GM12878 (cell line): ENCODE results near the gene SCGB1A1. TPM values are rescaled to one million over a fixed set of nuclear protein-coding genes. Genes with fewer than 3 reads are reported as not detected.

Experiments
- ATAC-seq: fragments of 200-7000 bp; cut with Tn5 transposase; 3 replicates; pipeline ENCODE4 v1.9.1; 2020; ENCODE audit warnings: mild to moderate bottlenecking, moderate library complexity
- BruUV-seq: library from RNA; stranded (reverse); fragments of 400-500 nt; replicated peaks from 2 replicates; lab custom pipeline; 2021; lab: Mats Ljungman, UMichigan
- CTCF ChIA-PET: fragments of 300-600 bp; sonication (Branson Sonifier 250); formaldehyde crosslinking; extraction: SDS; loops from one replicate; lab custom pipeline; 2021; ENCODE audit warnings: inconsistent platforms; lab: Yijun Ruan, JAX
- POLR2A ChIA-PET: fragments of 350-600 bp; formaldehyde crosslinking; extraction: SDS; loops from one replicate; lab custom pipeline; 2021; ENCODE audit warnings: inconsistent platforms; lab: Charles Lee
- RAD21 ChIA-PET: fragments of 300-600 bp; sonication (Branson Sonifier 250); formaldehyde crosslinking; loops from one replicate; lab custom pipeline; 2023; ENCODE audit warnings: antibody characterized with exemption; ENCODE audit not compliant: unreplicated experiment; lab: Charles Lee
- SMC1A ChIA-PET: fragments of 300-600 bp; sonication (Branson Sonifier 250); formaldehyde crosslinking; loops from one replicate; lab custom pipeline; 2023; ENCODE audit not compliant: unreplicated experiment, uncharacterized antibody; lab: Charles Lee
- DNase-seq: peaks from one replicate; pipeline ENCODE4 v3.0.0-alpha.2; 2011; ENCODE audit warnings: low read depth, low spot score
- FAIRE-seq: peaks from 3 replicates; lab custom pipeline; 2011; peaks lifted over from hg19 to GRCh38; lab: Jason Lieb, UNC
- H2AFZ ChIP-seq: 2 replicates; pipeline ENCODE4 v1.6.0; 2011; ENCODE audit warnings: low read depth, low read length, control low read depth; ENCODE audit not compliant: control insufficient read depth
- H3K27ac ChIP-seq: 2 replicates; pipeline ENCODE4 v1.5.1; 2011; ENCODE audit warnings: control low read depth; ENCODE audit not compliant: control insufficient read depth, insufficient read depth
- H3K27me3 ChIP-seq, 2 experiments: replicated peaks in 1 of 2; 2 replicates each; pipeline versions ENCODE4 v1.6.0 to v1.6.1; 2011; ENCODE audit warnings: low read length in 1 of 2; ENCODE audit not compliant: control insufficient read depth in 2 of 2, insufficient read depth in 2 of 2
- H3K36me3 ChIP-seq, 2 experiments: 2 replicates each; pipeline ENCODE4 v1.5.1; 2011; ENCODE audit warnings: low read length in 1 of 2; ENCODE audit not compliant: control insufficient read depth in 2 of 2, insufficient read depth in 2 of 2
- H3K4me1 ChIP-seq: 2 replicates; pipeline ENCODE4 v1.6.1; 2011; ENCODE audit warnings: mild to moderate bottlenecking, low read length, moderate library complexity, mixed read lengths; ENCODE audit not compliant: control insufficient read depth, insufficient read depth
- H3K4me2 ChIP-seq: 2 replicates; pipeline ENCODE4 v1.6.0; 2011; ENCODE audit warnings: control low read depth; ENCODE audit not compliant: control insufficient read depth, insufficient read depth
- H3K4me3 ChIP-seq: fragments of 200-600 bp; sonication (generic); 2 replicates; pipeline ENCODE4 v1.5.1; 2016
- H3K79me2 ChIP-seq: 2 replicates; pipeline ENCODE4 v1.6.0; 2011; ENCODE audit warnings: low read length; ENCODE audit not compliant: control insufficient read depth, insufficient read depth
- H3K9ac ChIP-seq: 2 replicates; pipeline ENCODE4 v1.8.0; 2011; ENCODE audit warnings: low read length, control low read depth, mixed read lengths; ENCODE audit not compliant: control insufficient read depth, insufficient read depth
- H3K9me3 ChIP-seq: replicated peaks from 3 replicates; pipeline ENCODE4 v1.5.1; 2011; ENCODE audit warnings: mild to moderate bottlenecking, low read length; ENCODE audit not compliant: control insufficient read depth, insufficient read depth
- H4K20me1 ChIP-seq: 2 replicates; pipeline ENCODE4 v1.6.0; 2011; ENCODE audit not compliant: control insufficient read depth, insufficient read depth
- BCL3 ChIP-seq: IDR thresholded peaks from 2 replicates; pipeline ENCODE4 v1.6.1; 2011; ENCODE audit warnings: borderline replicate concordance, low read depth, mild to moderate bottlenecking, moderate library complexity, low read length; ENCODE audit not compliant: insufficient read depth, poor library complexity, severe bottlenecking
- CBX3 ChIP-seq: fragments of 200-600 bp; sonication (generic); IDR thresholded peaks from 2 replicates; pipeline ENCODE4 v1.6.1; 2016; ENCODE audit warnings: low read depth, borderline replicate concordance
- CEBPZ ChIP-seq: fragments of 150-350 bp; IDR thresholded peaks from 2 replicates; pipeline ENCODE4 v1.6.1; 2016; ENCODE audit warnings: low read depth, low read length
- CUX1 ChIP-seq: IDR thresholded peaks from 2 replicates; pipeline ENCODE4 v1.6.1; 2012; ENCODE audit warnings: improper control_type of control experiment, low read depth, low read length; ENCODE audit not compliant: insufficient replicate concordance
- MXI1 ChIP-seq: fragments of 150-350 bp; IDR thresholded peaks from 2 replicates; pipeline ENCODE4 v1.6.1; 2011; ENCODE audit warnings: low read depth, mild to moderate bottlenecking, inconsistent platforms, low read length, improper control_type of control experiment
- NR2C2 ChIP-seq: IDR thresholded peaks from 2 replicates; pipeline ENCODE4 v1.6.1; 2011; ENCODE audit warnings: borderline replicate concordance, low read depth; ENCODE audit not compliant: control insufficient read depth, insufficient read length
- ZBTB4 ChIP-seq: fragments of 450-650 bp; formaldehyde crosslinking; IDR thresholded peaks from 2 replicates; pipeline ENCODE4 v1.4.0; 2022; ENCODE audit warnings: mild to moderate bottlenecking, moderate library complexity
- WGBS: methylation state at CpG from one replicate; pipeline ENCODE4 v1.1.6; 2016; ENCODE audit warnings: low lambda C conversion rate; ENCODE audit not compliant: insufficient replicate concordance, insufficient coverage; ENCODE audit errors: missing lambda C conversion rate; 5-methylcytosine and 5-hydroxymethylcytosine counted together
- in situ Hi-C: fragments of 300-500 bp; cut with MboI; formaldehyde crosslinking; loops from 9 replicates; pipeline ENCODE4 v1.14.3; 2018; ENCODE audit warnings: mixed read lengths
- intact Hi-C: fragments of 100-400 bp; cut with micrococcal nuclease; formaldehyde crosslinking; loops from one replicate; pipeline ENCODE4 v1.14.2; 2022; ENCODE audit not compliant: unreplicated experiment
- polyA plus RNA-seq, 11 experiments: library from polyadenylated mRNA; depleted of rRNA in 4 of 11; unstranded in 6 of 11; stranded (reverse) in 5 of 11; fragments of >200 nt; fragmentation: Nextera tagmentation in 4 of 11; fragmentation: Illumina TruSeq in 1 of 11; extraction: Ambion mirVana in 4 of 11; extraction: Trizol in 1 of 11; gene quantifications; 1 replicate in 1 of 11; 2 replicates in 10 of 11; pipeline versions ENCODE4 v1.2.1 to v1.2.3, GENCODE V29; 2011 to 2016; ENCODE audit warnings: inconsistent platforms in 2 of 11, missing spikeins in 2 of 11, low read depth in 1 of 11
- total RNA-seq, 4 experiments: library from RNA; depleted of rRNA in 3 of 4; stranded (reverse); fragments of >200 nt in 3 of 4; fragmentation: Illumina TruSeq in 1 of 4; extraction: Trizol in 1 of 4; gene quantifications; 2 replicates each; pipeline versions ENCODE4 v1.2.1 to v1.2.3, GENCODE V29; 2013 to 2021

Gene SCGB1A1
- total and polyA plus RNA-seq, 10 of the 15 experiments (the other 5 are each of a cell fraction or from before 2014, with no cell fraction given): not detected

- FAIRE-seq: no peak
- intact Hi-C loops: loop anchor here (10.0 kb wide), 1 partner anchor 444 kb away; no protein-coding TSS in a partner anchor
- Histone ChIP-seq H3K27ac (no peak overlapping the region), H3K9ac (no peak overlapping the region), H3K9me3 (no peaks in the 10 kb centered on the region), H3K4me1 (no peaks in the 10 kb centered on the region), H3K4me2 (no peak overlapping the region), H3K4me3 (no peak overlapping the region), H2AFZ (no peak overlapping the region), H3K27me3 (no peaks in the 10 kb centered on the region; a peak in 1 of 4 replicates), H3K79me2 (no peaks in the 10 kb centered on the region), H4K20me1 (no peaks in the 10 kb centered on the region), H3K36me3 (no peaks in the 10 kb centered on the region)
- BruUV-seq: no TSS peak
- in situ Hi-C loops: loop anchor here (10.0 kb wide), 3 partner anchors 134 to 444 kb away; no protein-coding TSS in a partner anchor
- POLR2A ChIA-PET: interaction anchor here (0.6 to 1.2 kb wide), 2 partner anchors 78 to 122 kb away, joined by 3 to 6 read pairs; no protein-coding TSS in a partner anchor
- no peak for ATAC-seq
- CTCF ChIA-PET: interaction anchor here (0.8 to 12.5 kb wide), 5 partner anchors 26 to 273 kb away, joined by 5 to 280 read pairs (median 9); no protein-coding TSS in a partner anchor
- SMC1A ChIA-PET: interaction anchor here (0.7 to 1.5 kb wide), 3 partner anchors 9 to 222 kb away, joined by 3 to 6 read pairs (median 4); no protein-coding TSS in a partner anchor
- RAD21 ChIA-PET: interaction anchor here (1.1 kb wide), 1 partner anchor 24 kb away, joined by 3 read pairs; no protein-coding TSS in a partner anchor
- 49% methylated on average over 3 of the region's 3 CpGs for WGBS
- DNase-seq: no peak
- TF ChIP-seq NR2C2: no peak
- no peak for TF ChIP-seq ZBTB4
- TF ChIP-seq CUX1: no peak
- TF ChIP-seq CEBPZ: no peak
- no peak for TF ChIP-seq BCL3
- TF ChIP-seq CBX3: no peak
- TF ChIP-seq MXI1: no peak
These were observed 2.0 kb downstream of the SCGB1A1 start for GRCh38 chr11:62420882-62421281.
